ENCODE data around the gene UIMC1. TPM values are rescaled to one million over a fixed set of nuclear protein-coding genes. Genes with fewer than 3 reads are reported as not detected.
"Not testable (repeated sequence)": the region's sequence is repeated elsewhere in the genome, so short reads cannot be mapped to it uniquely, and the experiment has no call there.

Gene UIMC1
- total RNA-seq, 1 donor from 2014 or later: 34.2 TPM

GRCh38 chr5:176873541-176874172, 132.9 kb downstream of the UIMC1 start:
- no peak for DNase-seq (ENCODE audit: low spot score)
- H3K36me3 Mint-ChIP-seq (ENCODE audit: low read depth): no peaks in the 10 kb centered on the region
- peaks cover 48% of the 10 kb centered on the region for H3K27me3 Mint-ChIP-seq (ENCODE audit: low read depth)
- no peak overlapping the region for H3K4me3 Mint-ChIP-seq (ENCODE audit: unreplicated experiment)
- no peak for TF ChIP-seq CTCF (IDR thresholded peaks at IDR 0.05)
- no peaks in the 10 kb centered on the region for H3K9me3 Mint-ChIP-seq (ENCODE audit: low read depth)
- H3K4me1 Mint-ChIP-seq (ENCODE audit: low read depth): no peaks in the 10 kb centered on the region
- no peak overlapping the region for H3K27ac Mint-ChIP-seq (ENCODE audit: unreplicated experiment)

DNA sequence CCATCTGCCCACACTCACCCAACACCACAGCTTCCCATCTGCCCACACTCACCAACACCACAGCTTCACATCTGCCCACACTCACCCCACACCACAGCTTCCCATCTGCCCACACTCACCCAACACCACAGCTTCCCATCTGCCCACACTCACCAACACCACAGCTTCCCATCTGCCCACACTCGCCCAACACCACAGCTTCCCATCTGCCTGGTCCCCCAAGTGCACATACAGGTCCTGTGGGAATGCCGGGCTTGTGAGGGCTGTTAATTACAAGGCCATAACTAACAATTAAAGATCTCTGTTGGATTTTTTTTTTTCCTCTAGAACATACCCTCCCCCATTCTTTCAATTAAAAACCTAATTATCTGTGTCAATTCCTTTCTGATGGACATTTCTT, 133.6 kb downstream of the UIMC1 start:
- H3K4me1 Mint-ChIP-seq (ENCODE audit: low read depth); H3K27ac Mint-ChIP-seq (ENCODE audit: unreplicated experiment); H3K9me3 Mint-ChIP-seq (ENCODE audit: low read depth); H3K36me3 Mint-ChIP-seq (ENCODE audit: low read depth); H3K4me3 Mint-ChIP-seq (ENCODE audit: unreplicated experiment); DNase-seq (ENCODE audit: low spot score): not testable (repeated sequence)
- peaks cover 49% of the 10 kb centered on the region for H3K27me3 Mint-ChIP-seq (ENCODE audit: low read depth)

GRCh38 chr5:176872586-176872985, 134.0 kb downstream of the UIMC1 start:
- DNase-seq (ENCODE audit: low spot score); H3K27ac Mint-ChIP-seq (ENCODE audit: unreplicated experiment); H3K9me3 Mint-ChIP-seq (ENCODE audit: low read depth); H3K4me1 Mint-ChIP-seq (ENCODE audit: low read depth); H3K36me3 Mint-ChIP-seq (ENCODE audit: low read depth); H3K4me3 Mint-ChIP-seq (ENCODE audit: unreplicated experiment): not testable (repeated sequence)
- peaks cover 51% of the 10 kb centered on the region for H3K27me3 Mint-ChIP-seq (ENCODE audit: low read depth)

DNA sequence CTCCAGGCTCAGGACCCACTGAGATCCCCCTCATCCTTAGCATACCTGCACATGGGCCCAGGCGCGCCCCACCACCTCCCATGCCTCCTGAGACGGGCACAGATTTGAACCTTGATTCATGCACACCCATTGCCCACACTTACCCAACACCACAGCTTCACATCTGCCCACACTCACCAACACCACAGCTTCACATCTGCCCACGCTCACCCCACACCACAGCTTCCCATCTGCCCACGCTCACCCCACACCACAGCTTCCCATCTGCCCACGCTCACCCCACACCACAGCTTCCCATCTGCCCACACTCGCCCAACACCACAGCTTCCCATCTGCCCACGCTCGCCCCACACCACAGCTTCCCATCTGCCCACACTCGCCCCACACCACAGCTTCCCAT, 135.9 kb downstream of the UIMC1 start:
- peaks cover 57% of the 10 kb centered on the region for H3K27me3 Mint-ChIP-seq (ENCODE audit: low read depth)
- H3K36me3 Mint-ChIP-seq (ENCODE audit: low read depth); H3K9me3 Mint-ChIP-seq (ENCODE audit: low read depth); H3K27ac Mint-ChIP-seq (ENCODE audit: unreplicated experiment); H3K4me1 Mint-ChIP-seq (ENCODE audit: low read depth); DNase-seq (ENCODE audit: low spot score); H3K4me3 Mint-ChIP-seq (ENCODE audit: unreplicated experiment): not testable (repeated sequence)

DNA sequence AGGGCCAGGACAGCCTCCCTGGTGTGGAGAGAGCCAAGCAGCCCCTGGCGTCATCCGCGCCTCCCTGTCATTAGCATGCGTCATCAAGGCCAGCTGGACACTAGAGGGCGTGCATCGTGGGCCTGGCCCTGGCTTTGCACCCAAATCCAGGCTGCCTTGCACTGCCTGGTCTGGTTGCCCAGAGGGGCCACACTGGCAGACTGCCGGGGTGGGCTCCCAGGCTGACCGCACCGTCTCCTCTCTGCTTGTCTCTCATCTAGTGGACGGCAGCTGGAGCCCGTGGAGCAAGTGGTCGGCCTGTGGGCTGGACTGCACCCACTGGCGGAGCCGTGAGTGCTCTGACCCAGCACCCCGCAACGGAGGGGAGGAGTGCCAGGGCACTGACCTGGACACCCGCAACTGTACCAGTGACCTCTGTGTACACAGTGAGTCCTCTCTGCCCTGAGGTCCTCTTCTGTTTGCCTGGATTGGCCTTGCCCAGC, 136.4 kb downstream of the UIMC1 start:
- Mint-ChIP-seq H3K4me3 (ENCODE audit: unreplicated experiment) (no peak overlapping the region), H3K27ac (ENCODE audit: unreplicated experiment) (no peak overlapping the region), H3K27me3 (ENCODE audit: low read depth) (peaks cover 56% of the 10 kb centered on the region), H3K36me3 (ENCODE audit: low read depth) (no peaks in the 10 kb centered on the region), H3K9me3 (ENCODE audit: low read depth) (no peaks in the 10 kb centered on the region), H3K4me1 (ENCODE audit: low read depth) (no peaks in the 10 kb centered on the region)
- peak; percentile 70 for TF ChIP-seq CTCF (IDR thresholded peaks at IDR 0.05)
- no peak for DNase-seq (ENCODE audit: low spot score)

GRCh38 chr5:176869501-176870109, 137.0 kb downstream of the UIMC1 start:
- H3K36me3 Mint-ChIP-seq (ENCODE audit: low read depth): no peaks in the 10 kb centered on the region
- no peaks in the 10 kb centered on the region for H3K4me1 Mint-ChIP-seq (ENCODE audit: low read depth)
- H3K27me3 Mint-ChIP-seq (ENCODE audit: low read depth): peaks cover 52% of the 10 kb centered on the region
- TF ChIP-seq CTCF (IDR thresholded peaks at IDR 0.05): no peak
- DNase-seq (ENCODE audit: low spot score): no peak
- H3K4me3 Mint-ChIP-seq (ENCODE audit: unreplicated experiment): no peak overlapping the region
- no peaks in the 10 kb centered on the region for H3K9me3 Mint-ChIP-seq (ENCODE audit: low read depth)
- no peak overlapping the region for H3K27ac Mint-ChIP-seq (ENCODE audit: unreplicated experiment)

DNA sequence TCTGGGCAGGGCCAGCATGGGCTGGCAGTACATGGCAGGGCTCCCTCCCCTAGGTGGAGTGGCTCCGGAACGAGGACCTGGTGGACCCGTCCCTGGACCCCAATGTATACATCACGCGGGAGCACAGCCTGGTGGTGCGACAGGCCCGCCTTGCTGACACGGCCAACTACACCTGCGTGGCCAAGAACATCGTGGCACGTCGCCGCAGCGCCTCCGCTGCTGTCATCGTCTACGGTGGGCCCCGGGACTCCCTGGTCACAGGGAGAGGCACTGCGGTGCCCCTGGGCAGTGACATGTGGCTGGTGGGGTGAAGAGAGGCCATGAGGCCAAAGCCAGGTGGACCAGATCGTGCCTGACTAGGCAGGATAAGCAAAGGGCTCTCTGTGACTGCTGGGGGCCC, 137.8 kb downstream of the UIMC1 start:
- no peak for TF ChIP-seq CTCF (IDR thresholded peaks at IDR 0.05)
- H3K36me3 Mint-ChIP-seq (ENCODE audit: low read depth): no peaks in the 10 kb centered on the region
- no peak overlapping the region for H3K27ac Mint-ChIP-seq (ENCODE audit: unreplicated experiment)
- no peaks in the 10 kb centered on the region for H3K4me1 Mint-ChIP-seq (ENCODE audit: low read depth)
- no peak for DNase-seq (ENCODE audit: low spot score)
- H3K9me3 Mint-ChIP-seq (ENCODE audit: low read depth): no peaks in the 10 kb centered on the region
- no peak overlapping the region for H3K4me3 Mint-ChIP-seq (ENCODE audit: unreplicated experiment)
- H3K27me3 Mint-ChIP-seq (ENCODE audit: low read depth): peaks cover 45% of the 10 kb centered on the region

All from chondrocyte (in vitro differentiated cells).